Measurements from ENCODE around the gene NUDT1. TPM values are rescaled to one million over a fixed set of nuclear protein-coding genes. Genes with fewer than 3 reads are reported as not detected.
A peak's percentile ranks its signal among the peaks of the same experiment; 100 is the strongest.

Gene NUDT1
- total RNA-seq, 4 donors from 2014 or later = 12.9 to 37.6 (median 26.6) TPM

DNA sequence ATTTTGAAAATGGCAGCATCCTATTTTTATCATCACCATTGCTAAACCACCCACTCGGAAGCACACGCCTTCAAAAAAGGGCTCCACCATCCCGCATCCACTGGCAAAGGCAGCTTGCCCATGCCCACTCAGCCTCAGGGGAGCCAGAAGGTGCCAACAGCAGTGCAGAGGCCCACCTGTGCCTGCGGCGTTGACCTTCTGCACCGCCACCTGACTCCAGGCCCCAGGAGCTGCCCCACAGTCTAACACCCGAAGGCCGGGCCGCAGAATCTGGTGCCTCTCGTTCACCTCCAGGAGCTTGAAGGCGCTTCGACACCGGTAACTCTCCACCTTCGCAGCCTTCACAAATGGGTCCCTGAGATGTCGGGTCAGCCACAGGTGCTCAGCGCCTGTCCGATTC is 2.8 kb upstream of the NUDT1 start:
- peaks cover 0 to 57% (median 12%) of the 10 kb centered on the region in 3 donors for H3K36me3 ChIP-seq

DNA sequence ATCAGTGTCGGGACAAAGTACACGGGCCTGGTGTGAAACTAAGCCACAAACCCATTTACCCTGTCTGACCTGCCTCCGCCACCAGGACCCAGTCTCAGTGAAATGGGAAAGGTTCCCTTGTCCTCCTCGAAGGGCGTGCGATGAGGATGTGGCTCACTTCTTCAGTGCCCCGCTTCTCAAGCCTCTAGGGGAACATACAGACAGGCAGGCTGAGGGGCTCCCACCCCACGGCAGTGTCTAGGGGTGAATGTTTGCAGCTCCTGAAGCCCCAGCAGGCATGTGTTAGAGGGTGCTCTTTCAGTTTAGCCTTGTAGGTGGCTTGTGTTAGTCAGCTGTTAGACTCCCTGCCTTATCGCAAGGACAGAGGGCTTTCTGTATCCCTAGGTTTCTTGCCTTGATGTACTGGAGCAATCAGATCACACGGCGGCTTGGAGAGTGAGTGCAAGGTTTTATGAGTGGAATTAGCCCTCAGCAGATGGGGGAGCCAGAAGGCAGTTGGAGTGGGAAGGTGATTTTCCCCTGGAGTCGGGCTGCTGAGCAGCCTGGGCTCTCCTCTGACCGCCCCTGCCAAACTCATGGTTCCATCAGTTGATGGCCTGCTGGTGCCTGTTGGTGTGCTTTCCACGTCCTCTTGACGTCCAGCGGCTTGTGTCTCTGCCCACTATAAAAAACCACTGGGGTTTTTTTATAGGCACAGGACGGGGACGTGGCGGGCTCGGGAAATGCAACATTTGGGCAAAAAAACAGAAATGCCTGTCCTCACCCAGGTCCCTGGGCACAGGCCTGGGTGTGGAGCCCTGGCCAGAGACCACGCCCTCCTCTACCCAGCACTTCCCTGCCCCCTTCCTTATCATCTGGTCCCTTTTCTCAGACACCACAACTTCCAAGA is 759 bp downstream of the NUDT1 start:
- TF ChIP-seq POLR2A (IDR thresholded peaks at IDR 0.05) = no peak
- TF ChIP-seq, protein P1, sequence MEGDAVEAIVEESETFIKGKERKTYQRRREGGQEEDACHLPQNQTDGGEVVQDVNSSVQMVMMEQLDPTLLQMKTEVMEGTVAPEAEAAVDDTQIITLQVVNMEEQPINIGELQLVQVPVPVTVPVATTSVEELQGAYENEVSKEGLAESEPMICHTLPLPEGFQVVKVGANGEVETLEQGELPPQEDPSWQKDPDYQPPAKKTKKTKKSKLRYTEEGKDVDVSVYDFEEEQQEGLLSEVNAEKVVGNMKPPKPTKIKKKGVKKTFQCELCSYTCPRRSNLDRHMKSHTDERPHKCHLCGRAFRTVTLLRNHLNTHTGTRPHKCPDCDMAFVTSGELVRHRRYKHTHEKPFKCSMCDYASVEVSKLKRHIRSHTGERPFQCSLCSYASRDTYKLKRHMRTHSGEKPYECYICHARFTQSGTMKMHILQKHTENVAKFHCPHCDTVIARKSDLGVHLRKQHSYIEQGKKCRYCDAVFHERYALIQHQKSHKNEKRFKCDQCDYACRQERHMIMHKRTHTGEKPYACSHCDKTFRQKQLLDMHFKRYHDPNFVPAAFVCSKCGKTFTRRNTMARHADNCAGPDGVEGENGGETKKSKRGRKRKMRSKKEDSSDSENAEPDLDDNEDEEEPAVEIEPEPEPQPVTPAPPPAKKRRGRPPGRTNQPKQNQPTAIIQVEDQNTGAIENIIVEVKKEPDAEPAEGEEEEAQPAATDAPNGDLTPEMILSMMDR (IDR thresholded peaks at IDR 0.05) = peak in 2 of 5 experiments; percentile 7 to 13
- no peak for TF ChIP-seq EP300 (IDR thresholded peaks at IDR 0.05)
- Histone ChIP-seq H3K36me3 (peaks cover 0 to 21% (median 7%) of the 10 kb centered on the region in 3 donors), H3K27ac (peak overlapping the region in 3 of 4 donors; percentile 58 to 79 (median 64)), H3K4me3 (peak overlapping the region; percentile 62 to 89 (median 76)), H3K9me3 (no peaks in the 10 kb centered on the region), H3K4me1 (peaks cover 0 to 26% (median 14%) of the 10 kb centered on the region in 4 donors), H3K27me3 (no peaks in the 10 kb centered on the region)
- WGBS, 2 donors = 17 to 21% methylated on average over 16 to 21 of the region's 21 CpGs
- DNase-seq (ENCODE audit: low spot score in 2 of 2) = no peak

More for the DNA sequence above, 2.8 kb upstream of the NUDT1 start:
- H3K4me3 ChIP-seq = no peak overlapping the region
- H3K9me3 ChIP-seq = no peaks in the 10 kb centered on the region
- H3K27ac ChIP-seq = no peak overlapping the region
- peaks cover 0 to 26% (median 14%) of the 10 kb centered on the region in 4 donors for H3K4me1 ChIP-seq
- H3K27me3 ChIP-seq = no peaks in the 10 kb centered on the region
- WGBS, 2 donors = 97% methylated on average over 17 of the region's 17 CpGs
- TF ChIP-seq, protein P1 (IDR thresholded peaks at IDR 0.05) = no peak
- TF ChIP-seq EP300 (IDR thresholded peaks at IDR 0.05) = no peak
- no peak for TF ChIP-seq POLR2A (IDR thresholded peaks at IDR 0.05)
- DNase-seq (ENCODE audit: low spot score in 2 of 2) = no peak

DNA sequence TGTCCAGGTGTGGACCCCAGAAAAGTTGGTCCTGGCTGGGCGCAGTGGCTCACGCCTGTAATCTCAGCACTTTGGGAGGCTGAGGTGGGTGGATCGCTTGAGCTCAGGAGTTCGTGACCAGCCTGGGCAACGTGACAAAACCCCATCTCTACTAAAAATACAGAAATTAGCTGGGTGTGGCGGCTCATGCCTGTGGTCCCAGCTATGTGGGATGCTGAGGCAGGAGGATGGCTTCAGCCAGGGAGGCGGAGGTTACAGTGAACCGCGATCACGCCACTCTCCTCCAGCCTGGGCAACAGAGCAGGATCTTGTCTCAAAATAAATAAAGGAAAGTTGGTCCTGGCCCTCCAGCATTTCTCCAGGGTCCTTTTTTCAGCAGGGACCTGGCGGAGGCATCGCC is 1.4 kb downstream of the NUDT1 start:
- no peak for DNase-seq (ENCODE audit: low spot score in 2 of 2)
- H3K27ac ChIP-seq = no peak overlapping the region
- H3K4me3 ChIP-seq = no peak overlapping the region
- H3K36me3 ChIP-seq = peaks cover 0 to 14% (median 0%) of the 10 kb centered on the region in 3 donors
- H3K9me3 ChIP-seq = no peaks in the 10 kb centered on the region
- H3K27me3 ChIP-seq = no peaks in the 10 kb centered on the region
- peaks cover 0 to 26% (median 14%) of the 10 kb centered on the region in 4 donors for H3K4me1 ChIP-seq
- TF ChIP-seq POLR2A (IDR thresholded peaks at IDR 0.05) = no peak
- 80 to 82% methylated on average over 12 of the region's 12 CpGs for WGBS, 2 donors

DNA sequence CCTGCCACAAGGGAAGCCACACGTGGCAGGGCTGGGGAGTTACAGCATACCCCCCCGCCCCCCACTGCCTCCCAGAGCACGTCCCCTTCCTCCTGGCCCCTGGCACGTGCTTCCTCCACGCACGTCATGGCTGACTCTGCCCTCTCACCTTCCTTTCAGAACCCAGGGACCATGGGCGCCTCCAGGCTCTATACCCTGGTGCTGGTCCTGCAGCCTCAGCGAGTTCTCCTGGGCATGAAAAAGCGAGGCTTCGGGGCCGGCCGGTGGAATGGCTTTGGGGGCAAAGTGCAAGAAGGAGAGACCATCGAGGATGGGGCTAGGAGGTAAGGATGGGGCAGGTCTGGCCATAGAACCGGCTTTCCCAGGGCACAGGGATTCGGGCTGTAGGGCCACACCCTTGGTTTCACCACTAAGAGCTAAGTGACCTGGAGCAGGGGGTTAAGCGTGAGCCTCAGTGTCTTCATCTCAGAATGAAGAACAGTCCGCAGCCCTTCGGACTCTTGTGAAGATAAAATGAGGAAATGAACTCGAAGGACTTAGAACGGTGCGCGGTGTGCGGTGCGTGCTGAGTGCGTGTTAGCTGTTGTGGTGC is 2.5 kb downstream of the NUDT1 start:
- Histone ChIP-seq H3K9me3 (no peaks in the 10 kb centered on the region), H3K27ac (no peak overlapping the region), H3K36me3 (peaks cover 0 to 4% (median 0%) of the 10 kb centered on the region in 3 donors), H3K4me1 (peaks cover 0 to 36% (median 16%) of the 10 kb centered on the region in 4 donors), H3K27me3 (no peaks in the 10 kb centered on the region), H3K4me3 (no peak overlapping the region)
- TF ChIP-seq, protein P1 (IDR thresholded peaks at IDR 0.05) = no peak
- TF ChIP-seq POLR2A (IDR thresholded peaks at IDR 0.05) (no peak), EP300 (IDR thresholded peaks at IDR 0.05) (no peak)
- DNase-seq (ENCODE audit: low spot score in 2 of 2) = no peak
- WGBS, 2 donors = 79 to 85% methylated on average over 25 of the region's 25 CpGs

DNA sequence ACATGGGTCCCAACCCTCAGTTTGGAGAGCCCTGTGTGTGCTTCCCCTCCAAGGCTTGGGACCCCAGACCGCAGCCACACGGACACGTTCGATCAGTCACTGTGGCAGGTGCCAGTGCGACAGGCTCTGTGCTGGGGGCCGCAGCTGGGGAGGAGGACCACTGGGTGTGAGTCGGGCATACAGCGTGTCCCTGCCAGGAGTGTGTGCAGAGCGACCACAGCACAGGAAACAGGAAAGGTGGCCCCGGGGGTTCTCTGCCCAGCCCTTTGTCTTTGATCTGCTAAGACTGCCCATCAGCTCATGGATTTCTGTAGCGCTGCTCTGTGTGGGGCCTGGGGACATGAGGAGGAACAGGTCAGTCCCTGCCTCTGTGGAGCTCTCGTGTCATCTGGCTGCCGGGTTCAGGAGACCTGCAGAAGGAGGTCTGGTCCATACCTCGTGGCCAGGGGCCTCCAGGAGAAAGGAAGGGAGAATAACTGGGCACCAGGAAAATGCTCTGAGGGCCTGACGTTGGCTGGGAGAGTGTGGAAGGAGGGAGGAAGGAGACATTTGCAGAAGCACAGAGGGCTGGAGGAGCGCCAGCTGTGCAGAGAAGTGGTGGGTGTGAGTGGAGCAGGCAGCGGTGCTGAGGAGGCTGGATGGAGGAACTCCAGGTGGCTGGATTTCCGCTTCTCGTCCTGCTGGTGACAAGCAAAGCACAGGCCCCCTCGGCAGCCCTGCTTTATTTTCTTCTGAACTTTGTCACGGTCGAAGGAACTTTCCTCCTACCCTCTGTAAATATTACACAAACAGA is 4.1 kb downstream of the NUDT1 start:
- H3K27me3 ChIP-seq = no peaks in the 10 kb centered on the region
- TF ChIP-seq EP300 (IDR thresholded peaks at IDR 0.05) (no peak), POLR2A (IDR thresholded peaks at IDR 0.05) (no peak)
- TF ChIP-seq, protein P1 (IDR thresholded peaks at IDR 0.05) = no peak
- peaks cover 0 to 10% (median 0%) of the 10 kb centered on the region in 3 donors for H3K36me3 ChIP-seq
- peak in 1 of 2 donors; percentile 36 for DNase-seq (ENCODE audit: low spot score in 2 of 2)
- 66 to 75% methylated on average over 20 to 21 of the region's 22 CpGs for WGBS, 2 donors
- H3K4me3 ChIP-seq = no peak overlapping the region
- H3K4me1 ChIP-seq = peaks cover 0 to 32% (median 14%) of the 10 kb centered on the region in 4 donors
- no peak overlapping the region for H3K27ac ChIP-seq
- H3K9me3 ChIP-seq = no peaks in the 10 kb centered on the region
